Islet precursor cell (in vitro differentiated cells): Measurements from ENCODE around the gene SERPINB6.
"Not testable (repeated sequence)": the region's sequence is repeated elsewhere in the genome, so short reads cannot be mapped to it uniquely, and the experiment has no call there.

Source experiments
- DNase-seq: peaks from one replicate; pipeline ENCODE4 v3.0.0-alpha.2; 2018

The SERPINB6 gene

GRCh38 chr6:2953098-2953497, 18.3 kb downstream of the SERPINB6 start:
- DNase-seq = no peak

- DNase-seq = peak; percentile 95
Measured at GRCh38 chr6:2952557-2953095, 18.7 kb downstream of the SERPINB6 start.

- DNase-seq = peak; percentile 39
Measured at GRCh38 chr6:2951728-2952127, 19.6 kb downstream of the SERPINB6 start.

GRCh38 chr6:2950713-2951112, 20.7 kb downstream of the SERPINB6 start:
- DNase-seq = peak; percentile 28

GRCh38 chr6:2949536-2950083, 21.8 kb downstream of the SERPINB6 start:
- peak; percentile 22 for DNase-seq

GRCh38 chr6:2949121-2949520, 22.2 kb downstream of the SERPINB6 start:
- no peak for DNase-seq

GRCh38 chr6:2948228-2949025, 22.9 kb downstream of the SERPINB6 start:
- DNase-seq = peak; percentile 37

GRCh38 chr6:2947445-2947844, 23.9 kb downstream of the SERPINB6 start:
- peak; percentile 39 for DNase-seq

- DNase-seq = peak; percentile 47
Measured at GRCh38 chr6:2945153-2945452, 26.3 kb downstream of the SERPINB6 start.

- DNase-seq = no peak
Measured at GRCh38 chr6:2944405-2945152, 26.8 kb downstream of the SERPINB6 start.

- peak; percentile 34 for DNase-seq
Measured at GRCh38 chr6:2943564-2943955, 27.8 kb downstream of the SERPINB6 start.

GRCh38 chr6:2942914-2943563, 28.3 kb downstream of the SERPINB6 start:
- DNase-seq = peak; percentile 16

- not testable (repeated sequence) for DNase-seq
Measured at GRCh38 chr6:2942116-2942515, 29.3 kb downstream of the SERPINB6 start.

- peak; percentile 22 for DNase-seq
Measured at GRCh38 chr6:2940851-2941250, 30.5 kb downstream of the SERPINB6 start.

GRCh38 chr6:2940010-2940850, 31.1 kb downstream of the SERPINB6 start:
- peak; percentile 31 for DNase-seq

GRCh38 chr6:2939315-2940009, 31.9 kb downstream of the SERPINB6 start:
- DNase-seq = peak; percentile 42

GRCh38 chr6:2938632-2939083, 32.7 kb downstream of the SERPINB6 start:
- peak; percentile 34 for DNase-seq

GRCh38 chr6:2938004-2938631, 33.2 kb downstream of the SERPINB6 start:
- no peak for DNase-seq

GRCh38 chr6:2937627-2938003, 33.8 kb downstream of the SERPINB6 start:
- peak; percentile 35 for DNase-seq

GRCh38 chr6:2935566-2936291, 35.6 kb downstream of the SERPINB6 start:
- peak; percentile 47 for DNase-seq
